LNCAP (cell line): ENCODE measurements around the gene INPP4B.

Experiments used
- TF ChIP-seq, protein P1 (sequence below): fragments of 450-650 bp; IDR thresholded peaks from 2 replicates; pipeline ENCODE4 v1.5.1; 2017; ENCODE audit warnings: mild to moderate bottlenecking

INPP4B gene

GRCh38 chr4:142406917-142407501 is 439.1 kb downstream of the INPP4B start:
- TF ChIP-seq, protein P1, sequence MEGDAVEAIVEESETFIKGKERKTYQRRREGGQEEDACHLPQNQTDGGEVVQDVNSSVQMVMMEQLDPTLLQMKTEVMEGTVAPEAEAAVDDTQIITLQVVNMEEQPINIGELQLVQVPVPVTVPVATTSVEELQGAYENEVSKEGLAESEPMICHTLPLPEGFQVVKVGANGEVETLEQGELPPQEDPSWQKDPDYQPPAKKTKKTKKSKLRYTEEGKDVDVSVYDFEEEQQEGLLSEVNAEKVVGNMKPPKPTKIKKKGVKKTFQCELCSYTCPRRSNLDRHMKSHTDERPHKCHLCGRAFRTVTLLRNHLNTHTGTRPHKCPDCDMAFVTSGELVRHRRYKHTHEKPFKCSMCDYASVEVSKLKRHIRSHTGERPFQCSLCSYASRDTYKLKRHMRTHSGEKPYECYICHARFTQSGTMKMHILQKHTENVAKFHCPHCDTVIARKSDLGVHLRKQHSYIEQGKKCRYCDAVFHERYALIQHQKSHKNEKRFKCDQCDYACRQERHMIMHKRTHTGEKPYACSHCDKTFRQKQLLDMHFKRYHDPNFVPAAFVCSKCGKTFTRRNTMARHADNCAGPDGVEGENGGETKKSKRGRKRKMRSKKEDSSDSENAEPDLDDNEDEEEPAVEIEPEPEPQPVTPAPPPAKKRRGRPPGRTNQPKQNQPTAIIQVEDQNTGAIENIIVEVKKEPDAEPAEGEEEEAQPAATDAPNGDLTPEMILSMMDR: no peak

GRCh38 chr4:142406499-142406835 is 439.6 kb downstream of the INPP4B start:
- TF ChIP-seq, protein P1: no peak

DNA sequence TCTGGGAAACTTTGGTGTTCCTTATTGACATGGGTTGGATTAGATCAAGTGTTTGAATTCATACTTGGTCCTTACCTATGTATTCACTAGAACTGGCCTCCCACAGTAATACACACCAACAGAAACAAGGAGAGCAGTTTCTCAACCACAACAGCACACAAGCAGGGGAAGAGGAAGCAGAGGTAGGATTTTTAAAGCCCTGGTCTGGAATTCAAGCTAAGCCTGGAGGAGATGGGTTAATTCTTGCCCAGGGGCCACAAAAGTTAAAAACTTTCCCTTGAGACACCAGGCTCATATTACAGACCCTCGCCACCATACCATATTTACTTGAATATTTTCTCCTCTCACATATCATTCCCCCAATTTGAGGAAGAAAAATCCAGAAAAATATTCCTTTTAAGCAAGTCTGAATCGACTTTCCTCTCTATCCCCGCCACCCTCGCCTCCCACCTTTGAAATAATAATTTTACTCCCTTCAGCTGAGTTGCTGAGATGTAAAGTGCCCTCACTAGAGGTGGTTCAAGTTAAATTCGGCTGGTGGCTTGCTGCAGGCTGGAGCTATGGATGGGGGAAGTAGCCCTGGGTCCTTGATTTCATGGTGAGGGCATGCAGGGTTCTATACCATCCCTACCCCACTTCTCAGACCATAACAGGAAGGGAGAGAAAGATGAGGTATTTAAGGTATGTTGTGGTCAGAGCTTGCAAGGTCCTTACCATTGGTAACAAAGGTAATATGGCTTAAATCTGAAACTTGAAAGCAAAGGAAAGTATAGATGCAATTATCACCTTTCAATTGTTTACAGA is 440.2 kb downstream of the INPP4B start:
- TF ChIP-seq, protein P1: no peak

GRCh38 chr4:142405021-142405694 is 440.9 kb downstream of the INPP4B start:
- TF ChIP-seq, protein P1: no peak

DNA sequence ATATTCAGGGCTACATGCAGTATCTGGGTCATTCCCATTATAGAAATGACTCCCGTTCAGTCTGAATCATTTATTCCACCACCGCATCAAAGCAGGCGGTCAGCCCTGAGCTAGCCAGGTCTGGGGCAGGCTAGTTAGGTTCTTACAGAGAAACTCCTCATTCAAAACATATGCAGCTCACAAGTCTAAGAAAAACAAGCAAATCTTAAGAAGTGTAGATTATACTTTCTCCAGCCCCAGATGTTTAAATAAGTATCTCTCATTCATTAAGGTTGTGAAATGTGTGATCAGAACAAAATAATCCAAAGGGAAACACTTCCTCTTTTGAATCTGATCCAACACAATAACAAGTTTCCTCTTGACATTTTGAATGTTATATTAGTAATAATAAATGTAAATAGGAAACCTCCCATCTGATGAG is 441.9 kb downstream of the INPP4B start:
- TF ChIP-seq, protein P1: no peak

DNA sequence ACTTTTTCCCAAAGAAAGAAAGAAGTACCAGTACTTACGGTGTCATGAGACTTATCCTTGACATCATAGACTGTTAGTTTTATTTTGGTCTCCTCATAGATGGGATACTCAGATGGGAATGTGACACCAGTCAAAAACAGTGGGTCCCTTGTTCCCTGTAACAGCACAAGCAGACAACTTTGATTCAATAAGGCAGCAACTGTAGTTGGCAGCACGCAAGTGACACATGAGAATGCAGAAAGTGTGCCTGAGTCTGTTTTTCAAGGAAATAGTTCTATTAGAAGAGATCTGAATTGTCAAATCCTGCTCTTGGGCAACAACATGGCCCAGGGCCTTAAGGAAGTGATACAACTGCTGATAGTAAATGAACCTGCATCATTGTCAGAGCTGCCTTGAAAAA is 443.2 kb downstream of the INPP4B start:
- TF ChIP-seq, protein P1: no peak

GRCh38 chr4:142402156-142402555 is 443.9 kb downstream of the INPP4B start:
- TF ChIP-seq, protein P1: no peak
